Measurements from ENCODE around the gene DUT.

- no peak for TF ChIP-seq CTCF (IDR thresholded peaks at IDR 0.05)
- TF ChIP-seq POLR2A (IDR thresholded peaks at IDR 0.05): no peak
These were observed 8.9 kb downstream of the DUT start for GRCh38 chr15:48340111-48340510.

All from body of pancreas (tissue), 4 donors.